Keratinocyte (primary cell): ENCODE data around the gene B3GALT2.

ENCODE experiments used
- CTCF ChIP-seq, 3 experiments: IDR thresholded peaks in 1 of 3; conservative IDR thresholded peaks in 1 of 3; optimal IDR thresholded peaks in 1 of 3; 2 replicates in 2 of 3; 3 replicates in 1 of 3; pipeline versions ENCODE3 to v1.5.1; 2011; ENCODE audit warnings: low read length in 3 of 3, mild to moderate bottlenecking in 3 of 3, moderate library complexity in 2 of 3, control low read depth in 1 of 3, inconsistent platforms in 1 of 3; ENCODE audit not compliant: insufficient read depth in 2 of 3; ENCODE audit errors: extremely low read depth in 1 of 3
- EZH2 ChIP-seq: IDR thresholded peaks from one replicate; pipeline ENCODE4 v1.6.1; 2012; ENCODE audit warnings: inconsistent platforms, mild to moderate bottlenecking, low read length, moderate library complexity

- TF ChIP-seq CTCF (optimal IDR thresholded peaks at IDR 0.05 in 1 of 3, IDR thresholded peaks at IDR 0.05 in 1 of 3, conservative IDR thresholded peaks at IDR 0.05 in 1 of 3; ENCODE audit: extremely low read depth in 1 of 3, insufficient read depth in 2 of 3, low read length in 3 of 3) (no peak), EZH2 (no peak)
Observed at GRCh38 chr1:193187114-193187513, 701 bp upstream of the B3GALT2 start.
